Brain pericyte (primary cell): ENCODE data around the gene PRTN3.
"Not testable (repeated sequence)": the region's sequence is repeated elsewhere in the genome, so short reads cannot be mapped to it uniquely, and the experiment has no call there.

Source experiments
- DNase-seq: peaks from one replicate; pipeline ENCODE4 v3.0.0-alpha.2; 2012; ENCODE audit warnings: low read depth, low spot score

PRTN3 gene

DNA sequence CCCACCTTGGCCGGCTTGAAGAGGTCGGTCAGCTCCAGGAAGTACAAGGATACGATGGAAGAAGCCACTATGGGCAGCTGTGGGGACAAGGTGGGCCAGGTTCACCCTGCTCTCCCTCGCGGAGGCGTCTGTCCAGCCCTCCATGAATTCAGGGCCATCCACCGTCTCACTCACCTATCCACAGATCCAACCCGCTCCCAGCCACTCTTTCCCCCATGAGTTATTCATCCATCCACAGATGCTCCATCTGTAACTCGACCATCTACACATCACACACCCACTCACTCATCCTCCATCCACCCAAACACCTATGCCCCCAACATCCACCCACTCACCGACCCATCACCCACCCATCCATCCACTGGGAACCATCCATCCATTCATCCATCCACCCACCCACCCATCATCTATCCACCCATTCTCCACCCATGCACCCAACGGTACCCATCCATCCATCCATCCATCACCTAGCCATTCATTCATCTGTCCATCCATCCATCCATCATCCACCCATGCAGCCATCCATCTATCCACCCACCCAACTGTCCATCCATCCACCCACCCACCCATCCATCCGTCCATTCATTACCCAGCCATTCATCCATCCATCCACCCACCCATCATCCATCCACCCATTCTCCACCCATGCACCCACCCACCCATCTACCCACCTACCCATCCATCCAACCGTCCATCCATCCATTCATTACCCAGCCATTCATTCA is 24.9 kb upstream of the PRTN3 start:
- no peak for DNase-seq

DNA sequence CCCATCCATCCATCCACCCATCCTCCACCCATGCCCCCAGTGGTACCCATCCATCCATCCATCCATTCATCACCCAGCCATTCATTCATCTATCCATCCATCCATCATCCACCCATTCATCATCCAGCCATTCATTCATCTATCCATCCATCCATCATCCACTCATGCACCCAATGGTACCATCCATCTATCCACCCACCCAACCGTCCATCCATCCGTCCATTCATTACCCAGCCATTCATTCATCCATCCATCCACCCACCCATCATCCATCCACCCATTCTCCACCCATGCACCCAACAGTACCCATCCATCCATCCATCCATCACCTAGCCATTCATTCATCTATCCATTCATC is 24.3 kb upstream of the PRTN3 start:
- DNase-seq = no peak

DNA sequence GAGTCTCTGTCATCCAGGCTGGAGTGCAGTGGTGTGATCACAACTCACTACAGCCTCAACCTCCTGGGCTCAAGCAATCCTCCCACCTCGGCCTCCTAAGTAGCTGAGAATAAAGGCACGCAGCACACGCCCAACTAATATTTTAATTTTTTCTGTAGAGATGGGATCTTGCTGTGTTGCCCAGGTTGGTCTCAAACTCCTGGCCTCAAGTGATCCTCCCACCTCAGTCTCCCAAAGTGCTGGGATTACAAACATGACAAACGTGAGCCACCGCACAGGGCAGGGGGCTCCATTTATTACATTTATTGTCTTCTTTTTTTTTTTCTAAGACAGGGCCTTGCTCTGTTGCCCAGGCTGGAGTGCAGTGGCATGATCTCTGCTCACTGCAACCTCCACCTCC is 20.6 kb upstream of the PRTN3 start:
- DNase-seq = not testable (repeated sequence)

DNA sequence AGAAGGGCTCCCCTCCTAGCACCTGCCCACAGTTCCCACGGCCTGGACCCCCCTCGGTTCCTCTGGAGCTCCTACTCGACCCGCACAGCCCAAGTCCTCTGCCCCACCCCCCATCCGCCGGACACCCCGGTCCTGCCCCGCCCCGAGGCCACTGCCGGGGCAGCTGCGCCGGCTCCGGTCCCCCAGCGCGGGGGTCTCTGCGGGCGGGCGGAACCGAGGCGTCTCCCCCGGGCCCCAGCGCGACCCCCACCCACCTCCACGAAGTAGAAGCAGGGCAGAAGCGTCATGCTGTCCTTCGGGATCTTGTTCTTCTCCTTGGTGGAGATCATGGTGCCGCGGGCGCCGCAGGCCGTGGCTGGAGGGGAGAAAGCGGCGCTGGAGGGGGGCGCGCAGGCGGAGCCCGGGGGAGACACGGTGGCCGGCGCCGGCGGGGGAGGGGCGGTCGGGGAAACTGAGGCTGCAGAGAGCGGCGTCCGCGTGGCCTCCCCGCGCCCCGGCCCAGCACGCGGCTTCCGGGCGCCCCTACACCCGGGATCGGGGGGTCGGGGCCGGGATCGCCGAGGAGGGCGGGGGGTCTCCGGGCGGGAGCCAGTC is 19.5 kb upstream of the PRTN3 start:
- DNase-seq = no peak

DNA sequence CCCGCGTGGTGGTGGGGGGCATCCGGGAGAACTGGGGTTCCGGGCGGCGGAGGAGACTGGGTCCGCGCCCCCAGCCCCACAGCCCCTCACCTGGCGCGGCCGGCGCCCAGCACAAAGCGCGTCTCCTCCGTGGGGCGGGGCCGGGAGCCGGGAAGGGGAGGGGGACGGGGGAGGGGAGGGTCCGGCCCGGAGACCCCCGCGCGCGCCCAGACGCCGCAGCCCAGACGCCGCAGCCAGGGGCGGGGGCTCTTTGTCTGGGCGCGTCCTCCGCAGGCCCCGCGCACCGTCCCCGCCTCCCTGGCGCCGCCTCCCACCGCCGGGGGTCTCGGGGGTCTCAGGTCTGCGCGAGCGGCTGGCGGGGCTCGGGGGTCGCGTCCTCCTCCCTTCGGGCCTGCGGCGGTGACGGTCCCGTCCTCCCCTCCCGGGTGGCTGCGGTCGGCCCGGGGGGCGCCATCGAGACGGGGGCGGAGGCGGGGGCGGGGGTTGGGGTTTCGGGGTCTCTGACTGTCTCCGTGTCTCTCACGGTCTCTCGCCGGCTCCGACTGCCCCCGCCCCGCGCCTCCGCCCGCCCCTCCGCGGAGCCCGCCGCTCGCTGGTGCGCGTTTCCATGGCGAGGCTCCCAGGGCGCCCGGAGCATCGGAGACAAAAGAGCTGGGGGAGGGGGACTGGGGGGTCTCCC is 18.8 kb upstream of the PRTN3 start, which contains the start of gene PLPPR3:
TSS of gene PLPPR3 (minus strand) at position 131 of the 679 bp plus-strand sequence. CDS start 396 bp downstream, outside the sequence.
- no peak for DNase-seq

DNA sequence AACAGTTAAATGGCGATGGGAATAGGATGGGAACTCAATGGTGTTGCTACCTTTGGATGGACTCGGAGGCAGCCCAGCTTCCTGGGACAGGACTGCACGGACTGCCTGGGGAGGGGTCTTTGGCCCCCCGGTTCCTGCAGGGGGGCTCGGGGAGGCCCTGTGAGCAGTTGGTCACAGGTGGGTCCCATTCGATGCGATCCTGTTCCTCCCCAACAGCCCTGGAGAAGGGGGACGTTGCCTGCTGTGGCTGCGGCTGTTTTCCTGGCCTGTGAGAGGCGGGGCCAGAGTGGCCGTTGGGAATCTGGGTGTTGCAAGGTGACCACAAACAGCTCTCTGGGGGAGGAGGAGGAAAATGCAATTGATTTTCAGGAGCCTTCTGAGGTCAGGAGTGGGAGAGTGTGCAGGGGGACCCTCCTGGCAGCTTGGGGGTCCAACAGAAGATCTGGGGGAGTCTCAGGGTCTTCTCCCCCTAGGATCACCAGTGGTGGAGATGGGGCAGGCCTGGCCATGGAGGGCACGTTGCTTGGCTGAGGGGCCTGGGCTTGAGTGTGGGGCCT is 17.2 kb upstream of the PRTN3 start:
- no peak for DNase-seq

DNA sequence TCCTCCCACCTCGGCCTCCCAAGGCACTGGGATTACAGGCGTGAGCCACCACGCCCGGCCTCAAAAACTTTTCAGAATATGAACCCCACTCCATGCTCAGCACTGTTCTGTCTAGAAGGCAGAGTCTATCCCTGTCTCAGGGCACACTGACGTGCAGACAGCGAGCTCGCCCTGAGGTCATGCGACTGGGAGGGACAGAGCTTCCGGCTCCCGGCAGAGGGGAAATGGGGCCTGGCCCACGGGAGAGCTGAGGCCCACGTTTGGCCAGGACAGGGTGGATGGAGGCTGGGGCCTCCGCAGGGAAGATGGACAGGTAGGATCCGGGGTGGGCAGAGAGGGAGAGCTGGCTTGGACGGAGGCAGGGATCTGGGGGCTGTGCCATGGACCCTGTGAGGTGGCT is 15.9 kb upstream of the PRTN3 start:
- DNase-seq = no peak

DNA sequence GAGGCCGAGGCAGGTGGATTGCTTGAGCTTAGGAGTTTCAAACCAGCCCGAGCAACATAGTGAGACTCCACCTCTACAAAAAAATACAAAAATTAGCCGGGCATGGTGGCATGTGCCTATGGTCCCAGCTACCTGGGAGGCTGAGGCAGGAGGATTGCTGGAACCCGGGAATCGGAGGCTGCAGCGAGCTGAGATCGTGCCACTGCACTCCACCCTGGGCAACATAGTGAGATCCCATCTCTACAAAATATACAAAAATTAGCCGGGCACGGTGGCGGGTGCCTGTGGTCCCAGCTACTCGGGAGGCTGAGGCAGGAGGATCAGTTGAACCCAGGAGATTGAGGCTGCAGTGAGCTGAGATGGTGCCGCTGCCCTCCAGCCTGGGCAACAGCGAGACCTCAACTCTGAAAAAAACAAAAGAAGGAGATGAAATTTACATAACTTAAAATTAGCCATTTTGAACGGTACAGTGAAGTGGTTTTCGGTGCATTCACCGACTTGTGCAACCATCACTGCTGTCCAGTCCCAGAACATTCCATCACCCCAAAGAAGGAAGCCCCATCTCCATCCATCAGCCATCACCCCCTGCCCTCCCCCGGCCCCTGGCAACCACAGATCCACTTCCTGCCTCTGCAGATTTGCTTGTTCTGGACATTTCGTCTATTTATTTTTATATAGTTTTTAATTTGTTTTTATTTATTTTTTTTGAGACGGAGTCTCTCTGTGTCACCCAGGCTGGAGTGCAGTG is 14.7 kb upstream of the PRTN3 start:
- no peak for DNase-seq

DNA sequence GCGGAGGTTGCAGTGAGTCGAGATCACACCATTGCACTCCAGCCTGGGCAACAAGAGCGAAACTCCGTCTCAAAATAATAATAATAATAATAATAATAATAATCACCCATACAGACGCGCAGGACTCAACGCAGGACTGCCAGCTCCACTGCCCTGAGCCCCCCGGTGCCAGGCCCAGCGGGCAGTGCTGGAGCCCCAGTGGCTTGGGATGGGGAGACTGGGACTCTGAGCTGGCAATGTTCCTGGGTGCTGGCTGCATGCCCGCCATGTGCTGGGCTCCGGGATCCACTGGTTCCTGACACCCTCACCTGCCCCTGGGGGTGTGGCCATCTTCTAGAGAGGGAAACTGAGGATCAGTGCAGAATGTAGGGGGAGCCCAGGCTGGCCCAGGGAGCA is 13.5 kb upstream of the PRTN3 start:
- no peak for DNase-seq

DNA sequence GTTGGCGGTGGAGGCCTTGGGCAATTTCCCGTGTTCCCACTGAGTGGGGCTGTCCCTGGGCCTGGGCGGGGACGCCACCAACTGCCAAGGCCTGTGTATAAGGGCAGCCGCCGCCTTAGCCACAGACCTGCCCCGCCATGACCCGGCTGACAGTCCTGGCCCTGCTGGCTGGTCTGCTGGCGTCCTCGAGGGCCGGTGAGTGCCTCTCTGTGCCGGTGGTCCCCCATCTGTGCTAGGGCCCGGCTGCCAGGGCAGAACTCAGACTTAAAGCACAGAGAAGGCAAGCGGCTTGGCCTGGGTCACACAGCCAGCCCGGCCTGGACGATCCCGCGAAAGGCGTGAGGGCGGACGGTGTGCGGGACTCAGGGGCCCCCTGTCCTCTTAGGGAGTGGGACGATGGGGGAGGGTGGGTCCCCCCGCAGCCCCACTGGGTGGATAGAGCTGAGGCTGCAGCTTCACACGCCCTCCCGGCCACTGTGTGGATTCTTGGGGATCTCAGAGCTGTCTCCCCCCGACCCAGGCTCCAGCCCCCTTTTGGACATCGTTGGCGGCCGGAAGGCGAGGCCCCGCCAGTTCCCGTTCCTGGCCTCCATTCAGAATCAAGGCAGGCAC is 13.0 kb upstream of the PRTN3 start, which contains the start of gene AZU1:
TSS of gene AZU1 (plus strand) at position 128 of the 612 bp plus-strand sequence. CDS start at position 138, 10 bp downstream.
- DNase-seq = no peak

DNA sequence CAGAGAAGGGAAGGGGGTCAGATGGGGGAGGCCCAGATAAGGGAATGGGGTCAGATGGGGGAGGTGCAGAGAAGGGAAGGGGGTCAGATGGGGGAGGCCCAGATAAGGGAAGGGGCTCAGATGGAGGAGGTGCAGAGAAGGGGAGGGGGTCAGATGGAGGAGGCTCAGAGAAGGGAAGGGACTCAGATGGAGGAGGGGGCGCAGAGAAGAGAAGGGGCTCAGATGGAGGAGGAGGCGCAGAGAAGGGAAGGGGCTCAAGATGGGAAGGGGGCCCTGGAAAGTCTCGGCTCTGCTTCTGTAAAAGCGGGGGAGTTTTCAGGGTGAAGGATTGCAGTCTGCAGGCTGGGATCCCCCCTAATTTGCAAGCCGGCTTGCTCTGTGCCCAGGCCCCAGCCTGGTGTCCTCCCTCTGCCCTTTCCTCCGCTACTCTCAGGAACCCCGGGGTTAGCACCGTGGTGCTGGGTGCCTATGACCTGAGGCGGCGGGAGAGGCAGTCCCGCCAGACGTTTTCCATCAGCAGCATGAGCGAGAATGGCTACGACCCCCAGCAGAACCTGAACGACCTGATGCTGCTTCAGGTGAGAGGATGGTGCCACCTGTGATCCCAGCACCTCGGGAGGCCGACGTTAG is 11.6 kb upstream of the PRTN3 start:
- no peak for DNase-seq

DNA sequence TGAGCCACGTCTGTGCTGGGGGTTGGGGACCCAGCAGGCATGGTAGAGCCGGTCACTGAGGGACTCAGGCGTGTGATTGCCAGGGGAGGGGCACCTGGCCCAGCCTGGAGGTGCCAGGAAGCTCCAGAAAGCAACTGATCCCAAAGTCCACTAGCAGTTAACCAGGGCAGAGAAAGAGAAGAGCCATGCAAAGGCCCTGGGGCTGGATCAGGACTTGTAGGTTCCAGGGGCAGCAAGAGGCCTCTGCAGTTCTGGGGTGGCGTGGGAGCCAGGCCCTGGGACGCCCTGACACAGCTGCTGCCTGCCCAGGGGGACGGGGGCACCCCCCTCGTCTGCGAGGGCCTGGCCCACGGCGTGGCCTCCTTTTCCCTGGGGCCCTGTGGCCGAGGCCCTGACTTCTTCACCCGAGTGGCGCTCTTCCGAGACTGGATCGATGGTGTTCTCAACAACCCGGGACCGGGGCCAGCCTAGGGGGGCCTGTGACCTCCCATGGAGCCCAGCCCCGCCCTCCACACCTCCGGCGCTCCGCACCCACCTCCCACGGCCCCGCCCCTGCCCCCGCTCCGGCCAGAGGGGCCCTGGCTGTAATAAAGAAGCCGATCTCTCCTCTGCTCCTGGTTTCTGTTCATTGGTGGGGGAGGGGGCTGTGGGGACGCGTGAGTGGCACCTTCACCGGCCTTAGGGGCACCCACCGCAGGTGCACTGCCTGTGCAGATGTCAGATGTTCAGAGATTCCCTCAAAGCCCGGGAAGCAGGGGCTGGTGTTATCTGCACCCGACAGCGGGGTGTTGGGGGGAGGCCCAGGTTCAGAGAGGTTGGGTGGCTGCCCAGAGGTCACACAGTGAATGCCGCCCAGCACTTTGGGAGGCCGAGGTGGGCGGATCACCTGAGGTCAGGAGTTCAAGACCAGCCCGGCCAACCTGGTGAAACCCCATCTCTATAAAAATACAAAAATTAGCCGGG is 9.1 kb upstream of the PRTN3 start:
- no peak for DNase-seq

DNA sequence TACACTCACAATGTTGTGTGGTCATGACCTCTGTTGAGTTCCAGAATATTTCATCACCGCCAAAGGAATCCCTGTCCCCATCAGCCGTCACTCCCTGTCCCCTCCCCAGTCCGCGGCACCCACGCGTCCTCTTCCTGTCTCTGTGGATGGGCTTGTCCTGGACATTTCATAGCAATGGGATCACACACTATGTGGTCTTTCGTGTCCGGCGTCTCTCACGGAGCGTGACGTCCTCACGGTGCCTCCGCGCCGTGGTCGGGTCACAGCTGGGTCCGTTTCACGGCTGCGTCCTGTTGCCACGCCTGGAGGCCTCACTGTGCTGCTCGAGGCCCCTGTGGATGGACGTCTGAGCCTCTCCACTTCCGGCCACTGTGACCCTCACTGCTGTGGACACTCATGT is 6.6 kb upstream of the PRTN3 start:
- DNase-seq = no peak

DNA sequence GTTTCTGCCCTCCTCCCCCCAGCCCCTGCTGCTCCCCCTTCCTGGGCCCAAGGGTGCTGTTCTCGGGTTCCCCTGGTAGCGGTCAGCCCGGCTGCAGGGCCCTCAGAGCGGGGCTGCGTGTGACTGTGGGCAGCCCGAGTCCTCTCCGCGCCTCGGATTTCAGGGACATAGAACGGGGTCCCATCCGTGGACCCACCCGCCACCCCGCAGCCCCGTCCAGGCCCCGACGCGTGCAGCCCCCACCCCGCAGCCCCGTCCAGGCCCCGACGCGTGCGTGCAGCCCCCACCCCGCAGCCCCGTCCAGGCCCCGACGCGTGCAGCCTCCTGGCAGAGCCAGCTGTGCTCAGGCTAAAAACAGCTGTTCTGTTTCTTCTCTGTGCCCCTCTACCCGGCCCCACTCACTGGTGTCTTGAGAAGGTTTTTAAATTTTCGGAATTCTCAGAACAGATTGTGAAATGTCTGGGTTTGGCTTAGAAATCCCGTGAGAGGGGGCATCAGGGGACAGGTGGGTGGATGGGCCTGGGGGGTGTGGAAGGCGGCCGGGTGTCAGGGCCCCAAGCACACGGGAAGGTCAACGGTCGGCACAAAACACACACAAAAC is 5.5 kb upstream of the PRTN3 start:
- no peak for DNase-seq

DNA sequence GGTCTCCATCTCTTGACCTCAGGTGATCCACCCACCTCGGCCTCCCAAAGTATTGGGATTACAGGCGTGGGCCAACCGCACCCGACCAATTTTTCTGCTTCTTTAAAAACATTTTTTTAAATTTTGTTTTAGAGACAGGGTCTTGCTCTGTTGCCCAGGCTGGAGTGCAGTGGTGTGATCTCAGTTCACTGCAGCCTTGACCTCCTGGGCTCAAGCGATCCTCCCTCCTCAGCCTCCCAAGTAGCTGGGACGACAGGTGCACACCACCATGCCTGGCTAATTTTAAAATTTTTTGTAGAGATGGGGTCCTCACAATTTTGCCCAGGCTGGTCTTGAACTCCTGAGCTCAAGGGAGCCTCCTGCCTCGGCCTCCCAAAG is 2.0 kb downstream of the PRTN3 start:
- not testable (repeated sequence) for DNase-seq

DNA sequence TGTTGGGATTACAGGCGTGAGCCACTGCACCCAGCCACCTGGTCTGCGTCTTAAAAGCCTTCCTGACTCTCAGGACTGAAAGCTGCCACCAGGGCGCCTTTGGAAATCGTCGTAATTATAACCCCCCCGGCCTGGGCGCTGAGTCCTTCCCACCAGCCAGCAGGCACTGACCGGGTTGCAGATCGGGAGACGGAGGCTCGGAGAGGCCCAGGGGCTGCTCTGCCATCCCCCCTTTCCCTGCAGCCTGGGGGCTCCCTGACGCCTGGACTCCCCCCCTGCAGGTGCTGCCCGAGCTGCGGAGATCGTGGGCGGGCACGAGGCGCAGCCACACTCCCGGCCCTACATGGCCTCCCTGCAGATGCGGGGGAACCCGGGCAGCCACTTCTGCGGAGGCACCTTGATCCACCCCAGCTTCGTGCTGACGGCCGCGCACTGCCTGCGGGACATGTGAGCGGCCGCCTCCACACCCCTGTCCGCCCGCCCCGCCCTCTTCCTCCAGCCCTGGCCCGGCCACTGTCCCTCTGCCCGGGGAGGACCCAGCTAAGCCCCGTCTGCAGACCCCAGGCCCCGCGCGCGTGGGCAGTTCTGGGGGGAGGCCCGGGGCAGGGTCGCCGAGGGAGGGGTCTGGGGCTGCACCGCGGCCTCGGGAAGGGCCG is 2.5 kb downstream of the PRTN3 start:
- no peak for DNase-seq

DNA sequence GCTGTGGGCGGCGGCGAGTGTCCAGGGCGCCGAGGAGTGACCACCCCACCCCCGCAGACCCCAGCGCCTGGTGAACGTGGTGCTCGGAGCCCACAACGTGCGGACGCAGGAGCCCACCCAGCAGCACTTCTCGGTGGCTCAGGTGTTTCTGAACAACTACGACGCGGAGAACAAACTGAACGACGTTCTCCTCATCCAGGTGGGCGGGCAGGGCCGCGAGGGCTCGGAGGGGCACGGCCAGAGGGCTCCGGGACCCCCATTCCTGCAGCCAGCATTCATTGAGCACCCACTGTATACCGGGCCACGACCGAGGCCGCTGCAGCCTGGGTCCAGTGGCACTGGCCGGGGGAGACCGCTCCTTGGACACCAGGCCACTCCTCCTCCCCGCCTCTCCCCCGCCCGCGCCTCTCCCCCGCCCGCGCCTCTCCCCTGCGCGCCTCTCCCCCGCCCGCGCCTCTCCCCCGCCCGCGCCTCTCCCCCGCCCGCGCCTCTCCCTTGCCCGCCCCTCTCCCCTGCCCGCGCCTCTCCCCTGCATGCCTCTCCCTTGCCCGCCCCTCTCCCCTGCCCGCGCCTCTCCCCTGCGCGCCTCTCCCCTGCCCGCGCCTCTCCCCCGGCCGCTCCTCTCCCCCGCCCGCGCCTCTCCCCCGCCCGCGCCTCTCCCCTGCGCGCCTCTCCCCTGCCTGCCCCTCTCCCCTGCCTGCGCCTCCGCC is 3.2 kb downstream of the PRTN3 start:
- DNase-seq = no peak

DNA sequence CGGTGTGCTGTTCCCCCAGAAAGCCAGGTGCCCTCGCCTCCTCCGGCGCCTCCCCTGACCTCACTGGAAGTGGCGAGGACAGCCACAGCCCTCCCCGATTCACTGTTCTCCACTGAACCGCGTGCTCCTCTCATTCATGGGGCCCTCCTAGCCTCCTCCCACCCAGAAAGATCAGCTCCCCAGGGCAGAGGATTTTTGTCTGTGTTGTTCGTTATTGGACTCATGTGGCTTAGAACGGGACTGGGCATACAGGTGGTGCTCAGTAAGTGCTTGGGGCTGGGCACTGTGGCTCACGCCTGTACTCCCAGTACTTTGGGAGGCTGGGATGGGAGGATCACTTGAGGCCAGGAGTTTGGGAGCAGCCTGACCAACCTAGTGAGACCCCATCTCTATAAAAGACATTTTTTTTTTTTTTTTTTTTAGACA is 3.8 kb downstream of the PRTN3 start:
- DNase-seq = no peak
